ENCODE data around the gene MYBPC2.
"Not testable (repeated sequence)": the region's sequence is repeated elsewhere in the genome, so short reads cannot be mapped to it uniquely, and the experiment has no call there.

MYBPC2 gene

GRCh38 chr19:50432221-50433028 is at the start of gene MYBPC2:
TSS of gene MYBPC2 (plus strand) at chr19:50432892. CDS start at chr19:50432954, 62 bp downstream.
- DNase-seq = no peak

- no peak for DNase-seq
Measured at GRCh38 chr19:50383001-50383851, 49.5 kb upstream of the MYBPC2 start.

- peak; percentile 99 to 100 for DNase-seq
Measured at GRCh38 chr19:50383852-50384684, 48.6 kb upstream of the MYBPC2 start, which contains the start of gene POLD1. TSS of gene POLD1 (plus strand) at chr19:50384347. CDS start at chr19:50398852, 14,505 bp downstream.

DNA sequence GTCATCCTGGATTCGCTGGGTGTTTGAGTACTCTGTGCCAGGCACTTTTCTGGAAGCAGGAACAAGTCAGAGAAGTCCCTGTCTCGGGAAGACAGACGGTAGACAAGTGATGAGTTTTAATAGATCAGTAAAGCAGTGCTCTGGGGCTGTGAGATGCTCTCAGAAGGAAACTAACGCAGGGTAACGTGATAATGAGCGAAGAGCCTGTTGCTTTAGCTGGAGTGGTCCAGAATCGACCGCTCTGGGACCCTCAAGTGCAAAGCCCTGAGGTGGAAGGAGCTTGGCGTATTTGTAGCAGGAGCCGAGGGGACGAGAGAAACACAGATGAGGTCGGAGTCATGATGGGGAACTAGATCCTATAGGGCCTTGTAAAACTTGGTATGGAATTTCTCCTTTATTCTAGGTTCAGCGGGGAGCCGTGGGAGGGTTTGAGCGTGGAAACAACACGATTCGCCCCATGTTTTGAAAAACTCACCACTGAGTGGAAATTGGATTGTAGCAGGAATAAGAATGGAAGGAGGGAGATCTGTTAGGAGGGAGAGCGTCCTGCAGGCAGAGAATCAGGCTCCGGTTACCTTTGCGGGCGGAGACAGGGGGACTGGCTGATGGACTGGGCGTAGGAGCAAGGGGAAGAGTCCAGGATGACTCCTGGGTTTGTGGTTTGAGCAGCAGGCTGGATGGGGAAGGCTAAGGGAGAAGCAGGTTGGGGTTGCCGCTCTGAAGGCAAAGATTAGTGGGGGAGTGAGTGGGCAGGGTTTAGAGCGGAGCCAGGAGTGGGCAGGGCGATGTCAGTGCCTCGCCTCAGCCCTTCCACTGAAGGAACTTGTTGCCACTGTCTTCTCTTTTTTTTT is 47.8 kb upstream of the MYBPC2 start:
- DNase-seq = no peak

GRCh38 chr19:50387176-50387867 is 45.4 kb upstream of the MYBPC2 start:
- no peak for DNase-seq

DNA sequence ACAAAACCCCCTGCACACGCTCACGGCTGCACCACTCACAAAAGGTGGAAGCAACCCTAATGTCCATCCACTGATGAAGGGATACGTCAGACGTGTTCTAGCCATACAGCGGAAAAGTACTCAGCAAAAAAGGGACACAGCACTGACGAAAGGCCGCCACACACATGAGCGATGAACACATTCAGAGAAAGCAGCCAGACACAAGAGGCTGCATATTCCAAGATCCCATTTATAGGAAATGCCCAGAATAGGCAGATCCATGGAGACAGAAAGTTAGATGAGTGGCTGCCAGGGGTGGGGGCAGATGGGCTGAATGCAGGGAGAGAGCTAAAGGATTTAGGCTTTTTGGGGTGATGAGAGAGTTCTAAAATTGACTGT is 44.8 kb upstream of the MYBPC2 start:
- DNase-seq = no peak

DNA sequence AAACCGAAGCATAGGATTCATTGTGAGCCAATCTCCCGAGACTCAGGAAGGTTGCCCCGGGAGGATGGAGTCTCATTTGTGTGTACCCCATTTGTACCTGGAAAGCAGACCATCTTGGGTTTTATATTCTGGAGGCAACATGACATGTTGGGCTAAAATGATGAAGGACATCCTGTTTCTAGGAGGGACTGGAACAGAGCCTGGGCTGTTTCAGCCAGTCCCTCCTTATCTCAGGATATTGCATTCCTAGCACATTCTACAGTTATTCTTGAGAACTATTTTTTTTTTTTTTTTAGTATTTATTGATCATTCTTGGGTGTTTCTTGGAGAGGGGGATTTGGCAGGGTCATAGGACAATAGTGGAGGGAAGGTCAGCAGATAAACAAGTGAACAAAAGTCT is 42.4 kb upstream of the MYBPC2 start:
- DNase-seq = not testable (repeated sequence)

- not testable (repeated sequence) for DNase-seq
Measured at GRCh38 chr19:50390952-50391351, 41.7 kb upstream of the MYBPC2 start.

- DNase-seq = no peak
Measured at GRCh38 chr19:50392759-50393158, 39.9 kb upstream of the MYBPC2 start.

DNA sequence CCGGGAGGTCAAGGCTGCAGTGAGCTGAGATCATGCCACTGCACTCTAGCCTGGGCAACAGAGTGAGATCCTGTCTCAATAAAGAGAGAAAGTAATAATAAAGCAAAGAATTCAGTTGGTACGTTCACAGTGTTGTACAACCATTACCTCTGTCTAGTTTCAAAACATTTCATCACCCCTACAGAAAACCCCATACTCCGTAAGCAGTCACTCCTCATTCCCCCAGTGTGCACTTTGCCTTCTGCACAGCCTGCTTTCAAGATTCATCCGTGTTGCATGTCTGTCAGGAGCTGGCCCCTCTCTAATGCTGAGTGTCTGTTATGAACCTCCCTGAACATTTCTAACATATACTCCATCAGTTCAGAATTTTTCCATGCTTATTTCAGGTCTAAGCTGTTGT is 39.1 kb upstream of the MYBPC2 start:
- no peak for DNase-seq

DNA sequence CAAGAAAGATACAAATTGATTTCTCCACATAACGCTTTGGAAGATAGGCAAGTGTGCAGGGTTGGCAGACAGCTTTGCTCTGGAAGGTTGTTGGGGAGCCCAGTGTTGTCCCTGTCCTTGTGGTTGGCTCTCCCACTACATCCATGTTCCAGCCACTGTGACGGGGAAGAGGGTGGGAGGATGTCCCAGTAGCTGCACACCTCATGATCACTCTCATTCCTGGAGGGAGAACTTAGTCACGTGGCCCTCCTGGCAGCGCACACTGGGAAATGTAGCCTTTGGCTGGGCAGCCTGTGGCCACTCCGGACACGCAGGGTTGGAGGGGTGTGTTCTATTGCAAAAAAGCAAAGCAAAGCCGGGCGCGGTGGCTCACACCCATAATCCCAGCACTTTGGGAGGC is 38.7 kb upstream of the MYBPC2 start:
- no peak for DNase-seq

DNA sequence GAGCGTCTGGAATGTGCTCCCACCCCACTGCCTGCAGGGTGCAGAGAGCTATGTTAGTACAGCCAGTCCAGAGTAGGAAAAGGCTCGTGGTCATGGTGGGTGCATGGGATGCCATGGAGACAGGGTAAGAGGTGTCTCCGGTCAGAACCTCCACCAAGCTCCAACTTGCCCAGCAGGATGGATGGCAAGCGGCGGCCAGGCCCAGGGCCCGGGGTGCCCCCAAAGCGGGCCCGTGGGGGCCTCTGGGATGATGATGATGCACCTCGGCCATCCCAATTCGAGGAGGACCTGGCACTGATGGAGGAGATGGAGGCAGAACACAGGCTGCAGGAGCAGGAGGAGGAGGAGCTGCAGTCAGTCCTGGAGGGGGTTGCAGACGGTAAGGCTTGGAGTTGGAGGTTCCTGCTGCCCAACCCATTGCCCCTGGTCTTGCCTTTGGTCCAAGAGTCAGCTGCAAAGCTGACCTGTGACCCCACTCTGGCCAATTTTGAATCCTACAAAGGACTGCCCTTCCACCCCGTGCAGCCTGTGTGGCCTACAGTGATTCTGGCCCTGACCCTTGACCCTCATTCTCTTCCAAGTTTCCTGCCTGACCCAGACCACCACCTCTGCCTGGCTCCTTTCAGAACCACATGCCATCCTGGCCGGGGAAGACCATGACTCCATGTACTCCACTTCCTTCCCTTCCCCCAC is 33.9 kb upstream of the MYBPC2 start:
- no peak for DNase-seq

- DNase-seq = no peak
Measured at GRCh38 chr19:50399368-50399745, 33.3 kb upstream of the MYBPC2 start.

- DNase-seq = no peak
Measured at GRCh38 chr19:50401605-50402450, 30.9 kb upstream of the MYBPC2 start.

DNA sequence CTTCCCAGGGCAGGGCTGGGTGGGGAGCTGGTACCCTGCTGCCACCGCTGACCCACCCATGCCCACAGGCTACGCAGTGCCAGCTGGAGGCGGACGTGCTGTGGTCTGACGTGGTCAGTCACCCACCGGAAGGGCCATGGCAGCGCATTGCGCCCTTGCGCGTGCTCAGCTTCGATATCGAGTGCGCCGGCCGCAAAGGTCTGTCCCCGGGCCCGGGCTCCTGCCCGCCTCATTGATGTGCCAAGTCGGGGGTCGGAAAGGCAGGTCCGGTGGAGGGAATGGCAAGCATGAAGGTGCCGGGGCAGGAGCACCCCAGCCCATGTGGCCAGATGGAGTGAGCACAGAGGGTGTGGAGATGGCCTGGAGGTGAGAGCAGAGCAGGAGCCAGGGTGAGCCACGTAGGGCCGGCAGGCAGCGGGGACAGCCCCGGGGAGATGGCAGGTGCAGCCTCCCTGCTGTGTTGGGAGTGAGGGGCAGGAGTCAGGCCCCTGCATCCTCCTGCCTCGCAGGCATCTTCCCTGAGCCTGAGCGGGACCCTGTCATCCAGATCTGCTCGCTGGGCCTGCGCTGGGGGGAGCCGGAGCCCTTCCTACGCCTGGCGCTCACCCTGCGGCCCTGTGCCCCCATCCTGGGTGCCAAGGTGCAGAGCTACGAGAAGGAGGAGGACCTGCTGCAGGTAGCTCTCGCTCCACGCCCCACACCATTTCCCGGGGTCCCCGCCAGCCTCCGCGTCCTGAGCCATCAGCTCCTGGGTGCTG is 30.0 kb upstream of the MYBPC2 start:
- DNase-seq = no peak

- no peak for DNase-seq
Measured at GRCh38 chr19:50406156-50406820, 26.4 kb upstream of the MYBPC2 start.

GRCh38 chr19:50406829-50407228 is 25.9 kb upstream of the MYBPC2 start:
- no peak for DNase-seq

GRCh38 chr19:50409347-50409746 is 23.3 kb upstream of the MYBPC2 start:
- no peak for DNase-seq
